GM18526 (cell line): ENCODE measurements around the gene CFC1B.
"Not testable (repeated sequence)": the region's sequence is repeated elsewhere in the genome, so short reads cannot be mapped to it uniquely, and the experiment has no call there.

Experiments used
- POLR2A ChIP-seq: IDR thresholded peaks from 3 replicates; pipeline ENCODE4 v1.6.1; 2011; ENCODE audit not compliant: insufficient read length; ENCODE audit errors: extremely low read depth

Gene CFC1B

DNA sequence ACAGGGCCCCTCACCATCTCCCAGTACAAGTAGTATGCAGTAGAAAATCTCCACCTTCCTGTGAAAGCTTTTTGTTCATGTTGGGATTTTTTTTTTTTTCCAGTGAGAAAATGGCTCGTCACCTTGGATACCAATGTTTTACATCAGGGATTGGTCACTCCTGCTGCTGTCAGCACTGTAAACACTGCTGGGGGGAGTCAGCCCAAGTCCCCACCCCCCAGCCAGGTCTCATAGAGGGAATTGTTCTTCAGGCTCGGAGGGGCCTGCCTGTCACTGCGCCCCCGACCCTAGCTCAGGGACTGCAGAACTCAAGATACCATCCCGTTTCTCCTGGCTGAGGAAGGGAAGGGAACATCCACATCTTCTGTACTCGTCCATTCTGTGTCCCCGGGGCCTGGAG lies at the start of gene CFC1B:
Gene CFC1B, plus strand, starts transcription at position 231 of the 400 bp plus-strand sequence. CDS start 263 bp downstream, outside the sequence.
- not testable (repeated sequence) for TF ChIP-seq POLR2A

DNA sequence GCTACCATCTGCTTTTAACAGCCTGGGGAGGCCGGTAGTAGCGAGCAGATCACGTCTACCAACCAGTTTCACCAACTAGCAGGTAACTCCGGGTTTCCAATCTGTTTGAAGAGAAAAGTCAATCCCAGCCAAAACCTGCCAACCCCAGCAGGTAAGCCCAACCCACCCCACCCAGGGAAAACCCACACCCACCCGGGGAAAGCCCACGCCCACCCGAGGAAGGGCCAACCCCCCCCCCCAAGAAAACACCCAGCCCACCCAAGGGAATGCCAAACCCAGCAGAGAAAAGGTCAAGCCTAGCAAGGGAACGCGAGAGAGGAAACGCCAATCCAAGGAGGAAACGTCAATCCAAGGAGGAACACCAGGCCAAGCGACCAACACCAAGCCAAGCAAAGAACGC lies 11.8 kb upstream of the CFC1B start, which contains the start of gene POTEI:
Gene POTEI, minus strand, starts transcription at position 101 of the 400 bp plus-strand sequence. Its CDS starts 93 bp downstream, at position 8.
- TF ChIP-seq POLR2A, result not testable (repeated sequence)
